HG03135 (cell line): ENCODE results near the gene SCLT1.

ENCODE experiments used
- ATAC-seq: cut with Tn5 transposase; IDR thresholded peaks from one replicate; pipeline ENCODE4 v1.9.1; 2021; ENCODE audit warnings: mild to moderate bottlenecking, moderate library complexity; ENCODE audit not compliant: unreplicated experiment

Gene SCLT1

DNA sequence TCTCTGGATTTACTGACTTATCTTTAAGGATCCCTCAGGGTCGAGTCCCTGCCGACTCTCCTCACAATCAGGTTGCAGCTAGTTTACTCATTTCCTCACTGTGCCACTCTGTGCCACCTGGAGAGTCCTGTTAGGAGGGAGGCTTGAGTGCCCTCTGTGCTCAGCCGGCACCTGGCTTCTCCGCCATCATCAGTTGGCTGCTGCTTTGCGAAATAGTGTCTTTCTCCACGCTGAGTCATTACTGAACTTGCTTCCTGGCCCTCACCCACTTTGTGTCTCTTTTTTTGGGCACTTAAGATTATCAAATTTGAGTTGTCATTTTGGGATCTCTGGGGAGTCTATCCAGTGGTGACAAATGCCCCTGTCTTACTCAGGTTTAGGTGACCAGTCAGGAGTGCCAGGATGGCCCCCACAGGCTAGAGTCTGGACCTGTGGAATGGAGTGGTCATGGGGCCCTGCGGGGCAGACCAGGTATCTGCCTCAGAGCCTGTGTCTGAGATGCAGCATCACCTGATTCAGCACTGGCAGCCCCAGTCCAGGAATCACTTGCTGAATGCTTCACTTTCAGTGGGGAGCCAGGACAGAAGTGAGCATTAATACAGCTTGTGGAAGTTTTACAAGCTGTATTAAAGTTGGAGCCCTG is 246.1 kb downstream of the SCLT1 start:
- no peak for ATAC-seq

DNA sequence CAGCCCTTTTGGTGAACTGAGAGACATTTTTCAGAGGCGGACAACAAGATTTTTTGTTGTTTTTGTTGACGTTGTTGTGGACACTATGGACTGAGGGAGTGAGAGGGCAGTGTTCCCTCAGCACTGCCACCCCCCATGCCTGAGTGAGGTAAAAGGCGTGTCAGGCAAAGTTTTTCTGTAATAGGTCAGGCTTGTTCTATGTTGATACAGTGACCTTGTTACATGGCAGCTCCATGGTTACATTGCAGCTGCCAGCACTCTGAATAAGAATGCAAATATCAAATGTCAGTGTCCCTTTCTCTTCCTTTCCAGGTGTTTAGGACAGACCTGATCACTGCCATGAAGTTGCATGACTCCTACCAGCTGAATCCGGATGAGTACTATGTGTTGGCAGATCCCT is 247.3 kb downstream of the SCLT1 start:
- no peak for ATAC-seq

DNA sequence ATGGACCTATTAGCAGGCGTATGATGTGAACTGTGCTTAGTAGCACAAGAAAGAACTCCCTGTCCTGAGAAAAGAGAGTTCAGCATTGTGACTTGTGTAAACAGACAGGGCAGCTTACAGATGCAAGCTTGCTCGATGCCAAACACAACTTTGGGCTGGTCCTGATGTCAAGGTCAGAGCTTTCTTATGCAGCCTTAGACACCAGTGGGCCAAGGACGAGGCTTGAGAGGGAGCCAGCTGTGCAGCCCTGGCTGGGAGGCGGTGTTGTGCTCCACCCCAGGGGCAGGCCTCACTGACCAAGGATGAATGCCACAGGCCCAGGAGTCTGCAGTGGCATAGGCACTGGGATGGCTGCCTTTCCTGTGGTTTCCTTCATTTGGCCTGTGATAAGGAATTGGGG is 248.4 kb downstream of the SCLT1 start:
- ATAC-seq: no peak

DNA sequence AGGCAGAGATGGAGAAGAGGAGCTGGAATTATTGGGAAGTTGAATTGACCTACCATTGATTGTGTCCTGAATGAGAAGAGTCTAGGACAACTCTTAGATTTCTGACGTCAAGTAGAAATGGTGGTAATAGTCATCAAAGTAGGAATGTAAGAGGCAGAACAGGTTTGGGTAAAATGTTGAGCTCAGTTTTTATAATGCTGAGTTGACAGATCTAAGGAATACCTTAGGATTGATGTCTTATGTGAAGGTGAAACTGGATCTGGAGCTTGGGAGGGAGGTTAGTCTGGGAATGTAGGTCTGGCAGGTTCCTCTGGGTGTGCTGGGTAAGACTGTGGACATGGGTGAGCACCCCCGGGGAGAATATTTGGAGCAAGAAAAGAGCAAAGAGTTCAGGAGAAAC is 251.9 kb downstream of the SCLT1 start:
- ATAC-seq: no peak

DNA sequence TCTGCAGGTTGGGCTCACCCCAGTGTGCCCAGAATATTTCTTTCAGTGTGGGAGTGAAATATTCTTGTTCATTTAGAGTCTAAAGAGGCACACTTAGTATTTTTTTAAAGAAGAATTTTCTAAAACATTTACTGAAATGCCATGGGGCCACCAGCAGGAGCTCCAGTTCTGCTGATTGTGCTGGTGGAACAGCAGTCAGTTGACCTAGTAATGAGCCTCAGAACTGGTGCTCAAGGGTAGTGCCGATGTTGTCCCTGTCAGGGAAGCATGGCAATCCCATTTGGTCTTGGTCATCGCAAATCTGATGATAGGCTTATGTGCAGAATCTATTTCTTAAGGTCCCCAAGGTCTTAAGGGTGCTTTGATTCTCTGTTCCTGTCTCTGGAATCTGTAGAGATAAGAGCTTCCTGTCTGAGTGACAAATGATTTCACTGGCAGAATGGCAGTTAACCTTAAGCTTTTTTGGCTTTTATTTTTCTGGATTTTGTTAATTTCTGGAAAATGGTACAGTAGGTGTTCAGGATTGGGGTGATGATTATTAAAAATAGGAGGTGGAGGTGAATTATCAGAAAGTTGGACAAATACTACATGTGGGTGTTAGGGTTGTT is 252.5 kb downstream of the SCLT1 start:
- no peak for ATAC-seq

DNA sequence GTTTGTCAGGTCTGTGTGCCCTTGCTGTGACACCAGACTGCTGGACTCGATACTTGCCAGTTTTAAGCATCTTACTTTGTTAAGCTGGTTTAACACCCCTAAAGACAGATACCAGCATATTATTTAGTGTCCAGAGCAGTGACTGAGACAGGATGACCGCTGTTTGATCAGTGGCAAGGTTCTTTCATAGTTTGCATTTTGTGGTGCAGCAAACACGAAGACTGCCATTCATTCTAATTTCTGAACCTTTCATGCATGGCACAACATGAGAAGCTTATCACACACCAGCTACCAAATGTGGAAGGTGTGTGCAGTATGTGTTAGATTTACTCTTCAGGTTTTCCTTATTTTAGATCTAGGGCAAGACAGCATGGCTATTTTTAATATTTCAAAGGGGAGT is 255.7 kb downstream of the SCLT1 start:
- ATAC-seq: no peak

DNA sequence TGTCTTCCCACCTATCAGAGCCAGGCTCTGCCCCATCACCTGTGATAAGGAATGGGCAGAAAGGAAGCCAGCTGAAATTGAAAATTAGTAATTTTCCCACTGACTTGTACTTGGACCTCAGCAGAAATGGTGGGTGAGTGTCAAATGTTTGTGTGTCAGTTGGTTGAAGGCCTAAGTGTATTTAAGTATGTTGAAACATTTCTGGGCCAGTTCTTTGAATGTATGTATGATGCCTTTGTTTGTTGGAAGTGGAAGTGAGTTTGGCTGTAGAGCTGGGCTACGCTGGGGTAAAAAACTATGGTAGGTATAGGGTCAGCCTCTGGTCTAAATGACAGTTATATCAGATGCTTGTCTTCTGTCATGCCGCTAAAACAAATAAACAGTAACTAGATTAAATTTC is 256.1 kb downstream of the SCLT1 start:
- ATAC-seq: no peak

DNA sequence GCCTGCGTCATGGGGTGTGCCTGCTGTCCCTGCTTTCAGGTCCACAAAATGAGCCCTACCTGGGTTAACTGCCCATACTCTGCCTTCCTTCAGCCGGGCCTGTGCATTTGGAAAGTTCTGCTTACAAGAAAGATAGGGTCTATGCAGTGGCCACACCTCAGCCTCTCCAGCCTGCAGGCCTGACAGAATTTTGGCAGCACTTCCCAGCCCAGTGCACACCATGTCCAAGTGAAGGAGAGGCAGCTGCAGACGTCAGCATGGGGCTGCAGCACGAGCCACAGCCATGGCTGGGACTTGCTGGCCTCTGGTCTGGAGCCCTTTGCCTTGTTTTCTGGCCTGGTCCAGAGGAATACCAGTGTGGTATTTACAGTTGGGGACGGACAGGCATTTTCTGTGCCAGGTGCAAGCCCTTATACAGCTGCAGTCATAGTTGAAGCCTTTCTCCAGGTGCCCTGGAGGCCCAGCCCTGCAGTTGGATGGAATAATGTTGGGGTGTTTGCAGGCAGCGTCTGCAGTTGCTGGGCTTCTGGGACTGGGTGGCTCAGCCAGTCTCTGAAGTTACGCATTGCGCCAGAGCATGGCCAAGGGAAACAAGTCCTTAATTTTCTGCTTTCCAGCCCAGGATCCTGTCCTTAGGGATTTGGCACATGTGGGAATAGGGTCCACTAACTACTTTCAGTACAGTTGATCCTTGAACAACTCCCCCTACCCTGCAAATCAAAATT is 257.7 kb downstream of the SCLT1 start:
- no peak for ATAC-seq
